Stimulated activated CD8-positive, alpha-beta memory T cell treated with anti-CD3 and anti-CD28 coated beads, Interleukin-4, amount 100 ng/mL, for 24 hours (primary cell): ENCODE results near the gene SCAF4.

Experiments
- DNase-seq: peaks from one replicate; pipeline ENCODE4 v3.0.0-alpha.2; 2020; ENCODE audit warnings: low read depth

The SCAF4 gene

DNA sequence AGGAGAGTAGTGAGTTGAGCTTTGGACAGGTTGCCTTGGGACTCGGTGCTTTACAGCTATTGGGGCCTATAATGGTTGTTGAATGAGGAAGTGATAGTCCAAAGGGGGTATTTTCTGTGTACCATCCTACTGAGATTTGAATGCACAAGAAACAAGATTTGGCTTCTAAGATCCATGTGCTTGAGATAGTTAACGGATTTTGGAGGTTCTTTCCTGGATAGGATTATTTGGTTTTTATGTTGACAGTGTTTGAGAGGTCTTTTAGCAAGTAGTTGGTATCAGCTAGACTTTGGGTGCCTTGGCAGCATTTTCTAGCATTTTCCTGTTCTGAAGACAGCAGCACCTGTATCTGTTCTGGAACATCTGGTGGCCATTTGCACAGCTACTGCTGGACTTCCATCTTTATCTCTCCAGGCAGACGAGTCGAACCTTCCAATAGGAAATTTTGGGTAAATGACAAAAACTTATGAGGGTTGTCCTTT lies 3.6 kb upstream of the SCAF4 start:
- no peak for DNase-seq

- DNase-seq = no peak
Measured at GRCh38 chr21:31733551-31734149, 1.7 kb upstream of the SCAF4 start.

DNA sequence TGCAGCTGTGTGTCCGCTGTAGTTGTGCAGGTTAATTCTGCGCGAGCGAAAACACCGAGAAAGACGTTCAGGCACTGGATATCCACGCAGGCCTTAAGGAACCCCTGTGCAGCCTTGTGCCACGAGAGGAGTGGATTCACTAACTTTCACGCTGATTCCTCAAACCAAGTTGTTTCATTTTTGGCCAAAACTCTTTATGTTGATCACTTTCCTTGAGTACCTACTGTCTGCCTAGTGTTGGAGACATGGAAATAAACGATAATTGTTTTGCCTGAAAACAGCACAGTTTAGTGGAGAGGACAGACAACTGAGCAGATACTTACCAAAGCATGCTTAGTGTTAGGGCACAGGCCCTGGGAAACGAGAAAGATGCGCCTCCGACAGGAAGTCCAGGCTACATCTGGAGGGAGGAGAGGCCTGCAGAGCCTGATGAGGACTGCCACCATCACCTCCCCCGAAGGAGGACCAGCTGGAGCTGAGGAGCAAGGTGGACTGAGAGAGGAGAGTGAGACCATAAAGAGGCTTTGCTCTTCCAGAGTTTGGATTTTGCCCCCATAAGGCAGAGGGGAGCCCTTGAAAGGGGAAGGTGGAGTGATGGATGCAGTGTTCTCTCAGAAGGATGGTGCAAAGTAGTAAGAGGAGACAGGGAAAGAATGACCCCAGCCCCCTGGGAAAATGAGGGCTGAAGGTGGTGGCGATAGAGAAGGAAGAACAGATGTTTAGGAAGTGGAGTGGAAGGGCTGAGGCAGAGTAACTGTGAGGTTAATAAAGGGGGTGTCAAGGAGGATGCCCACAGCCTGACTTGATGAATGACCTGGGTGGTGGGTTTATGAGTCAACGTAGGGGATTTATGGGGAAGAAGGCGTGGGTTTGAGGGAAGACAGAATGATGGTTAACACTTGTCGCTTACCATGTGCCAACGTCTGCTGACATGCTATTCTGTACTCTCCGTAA lies 956 bp upstream of the SCAF4 start:
- DNase-seq = no peak

DNA sequence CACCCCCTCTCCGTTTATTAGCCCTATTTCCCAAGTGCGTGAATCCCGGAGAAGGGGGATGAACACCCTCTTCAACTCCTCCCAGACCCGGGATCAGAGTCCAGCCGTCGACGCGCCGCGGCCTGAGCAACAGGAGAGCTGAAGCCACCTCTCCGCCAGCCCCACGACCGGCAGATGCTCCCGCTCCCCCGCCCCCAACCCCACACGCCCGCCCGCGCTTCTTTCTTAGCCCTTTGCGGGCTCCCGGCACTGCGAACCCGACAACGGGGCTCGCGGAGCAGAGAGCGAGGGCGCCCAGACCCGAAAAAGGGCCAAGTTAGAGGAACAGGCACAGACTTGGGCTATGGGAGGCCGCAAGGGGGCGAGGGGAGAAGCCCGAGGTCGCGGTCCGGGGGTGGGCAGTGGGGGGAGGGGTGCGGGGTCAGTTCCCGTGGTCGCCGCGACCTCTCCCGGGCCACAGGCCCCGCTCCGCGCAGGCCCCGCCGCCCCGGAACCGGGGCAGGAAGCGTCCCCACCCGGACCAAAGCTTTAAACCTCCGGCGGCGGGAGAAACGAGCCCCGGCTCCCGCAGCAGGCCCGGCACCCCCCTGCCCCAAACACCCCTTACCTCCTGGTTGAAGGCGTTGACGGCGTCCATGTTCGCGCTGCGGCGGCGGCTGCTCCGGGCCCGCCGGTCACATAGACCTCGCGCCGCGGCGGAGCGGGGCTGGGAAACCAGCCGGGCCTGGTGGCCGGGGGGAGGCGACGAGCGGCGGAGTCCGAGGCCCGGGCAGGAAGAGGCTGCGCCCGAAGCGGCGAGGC lies 662 bp downstream of the SCAF4 start:
- DNase-seq = peak; percentile 28

DNA sequence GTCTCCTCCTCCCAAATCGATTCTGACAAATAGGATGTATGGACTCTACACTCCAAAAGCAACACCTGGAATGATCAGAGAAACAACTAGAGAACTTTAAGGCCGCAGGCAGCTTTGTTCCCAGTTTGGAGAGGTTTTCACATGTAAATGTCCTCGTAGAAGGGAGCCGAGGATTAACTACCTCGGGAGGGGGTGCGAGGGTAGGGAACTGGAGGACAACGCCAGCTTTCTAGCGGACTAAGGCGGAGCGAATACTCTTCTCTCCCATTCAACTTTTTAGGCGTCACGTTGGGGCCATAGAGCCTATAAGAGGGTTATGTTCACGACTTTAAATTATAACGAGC lies 1.2 kb downstream of the SCAF4 start:
- no peak for DNase-seq

GRCh38 chr21:31729622-31730343 lies 2.1 kb downstream of the SCAF4 start:
- DNase-seq = no peak

DNA sequence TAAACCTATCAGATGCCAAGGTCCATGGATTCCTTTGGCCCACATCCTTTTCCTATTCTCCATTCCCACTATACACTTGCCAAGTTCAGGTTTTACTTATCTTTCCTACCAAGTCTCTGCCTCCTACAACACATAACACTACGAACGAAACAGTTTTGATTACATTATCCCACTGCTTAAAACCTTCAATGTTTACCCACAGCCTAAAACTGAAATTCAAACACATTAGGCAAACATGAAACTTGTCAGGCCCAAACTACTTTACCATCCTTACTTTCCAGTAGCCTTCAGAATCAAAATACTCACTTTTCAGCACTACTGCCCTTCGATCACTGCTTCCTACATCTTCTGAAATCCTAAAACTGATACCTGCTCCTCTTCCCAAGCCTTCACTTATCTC lies 3.0 kb downstream of the SCAF4 start:
- no peak for DNase-seq

DNA sequence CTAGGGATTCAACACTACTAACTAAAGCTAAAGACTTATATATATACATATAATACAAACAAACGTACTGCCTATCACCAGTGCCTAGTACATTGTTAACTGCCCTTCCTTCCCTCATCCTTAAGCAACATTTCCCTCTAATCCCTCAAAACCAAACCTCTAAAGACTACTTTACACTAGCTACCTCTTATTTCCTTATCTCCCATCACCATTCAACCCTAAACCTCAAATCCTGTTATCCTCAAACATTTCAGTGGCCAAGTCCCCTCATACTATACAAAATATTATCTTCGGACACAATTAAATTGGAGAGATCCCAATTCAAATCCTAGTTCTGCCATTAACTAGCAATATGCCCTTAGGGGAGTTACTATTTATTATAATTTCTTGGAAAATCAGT lies 3.7 kb downstream of the SCAF4 start:
- no peak for DNase-seq

- no peak for DNase-seq
Measured at GRCh38 chr21:31727181-31727580, 4.7 kb downstream of the SCAF4 start.

DNA sequence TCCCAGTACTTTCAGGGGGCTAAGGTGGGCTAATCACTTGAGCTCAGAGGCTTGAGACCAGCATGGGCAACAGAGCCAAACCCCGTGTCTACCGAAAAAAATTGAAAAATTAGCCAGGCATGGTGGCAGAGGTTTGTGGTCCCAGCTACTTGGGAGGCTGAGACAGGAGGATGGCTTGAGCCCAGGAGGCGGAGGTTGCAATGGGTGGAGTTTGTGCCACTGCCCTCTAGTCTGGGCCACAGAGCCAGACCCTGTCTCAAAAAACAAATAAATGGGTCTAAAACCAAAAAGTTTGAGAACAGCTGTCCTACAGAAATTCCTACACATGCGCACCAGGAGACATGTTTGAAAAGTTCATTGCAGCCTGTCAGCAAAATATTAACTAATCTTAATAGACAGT lies 5.5 kb downstream of the SCAF4 start:
- no peak for DNase-seq

DNA sequence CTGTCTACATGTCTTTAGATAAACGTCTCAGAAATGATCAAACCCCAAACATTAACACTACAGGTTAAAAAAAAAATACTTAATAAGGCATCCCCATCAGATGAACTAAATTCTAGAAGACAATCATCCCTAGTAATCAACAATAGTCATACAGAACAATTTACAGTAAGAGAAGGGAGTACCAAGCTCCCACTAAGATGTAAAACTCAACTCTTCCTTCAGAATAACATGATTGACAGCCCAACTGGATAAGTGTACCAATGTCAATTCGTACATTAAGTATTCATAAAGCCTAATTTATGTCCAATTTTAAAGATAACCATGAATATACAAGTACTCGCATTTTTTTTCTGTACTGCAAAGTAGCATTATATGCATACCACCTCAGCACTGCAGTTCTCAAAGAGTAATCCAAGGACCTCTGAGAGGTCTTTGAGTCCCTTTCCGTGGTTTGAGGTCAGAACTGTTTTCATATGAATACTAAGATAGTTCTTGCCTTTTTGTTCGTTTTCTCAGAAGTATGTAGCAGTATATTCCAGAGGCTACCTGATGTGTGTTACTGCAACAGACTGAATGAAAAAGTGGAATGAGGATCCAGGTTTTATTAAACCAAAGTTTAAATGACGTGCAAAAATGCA lies 6.6 kb downstream of the SCAF4 start:
- no peak for DNase-seq

- no peak for DNase-seq
Measured at GRCh38 chr21:31724552-31724951, 7.4 kb downstream of the SCAF4 start.

DNA sequence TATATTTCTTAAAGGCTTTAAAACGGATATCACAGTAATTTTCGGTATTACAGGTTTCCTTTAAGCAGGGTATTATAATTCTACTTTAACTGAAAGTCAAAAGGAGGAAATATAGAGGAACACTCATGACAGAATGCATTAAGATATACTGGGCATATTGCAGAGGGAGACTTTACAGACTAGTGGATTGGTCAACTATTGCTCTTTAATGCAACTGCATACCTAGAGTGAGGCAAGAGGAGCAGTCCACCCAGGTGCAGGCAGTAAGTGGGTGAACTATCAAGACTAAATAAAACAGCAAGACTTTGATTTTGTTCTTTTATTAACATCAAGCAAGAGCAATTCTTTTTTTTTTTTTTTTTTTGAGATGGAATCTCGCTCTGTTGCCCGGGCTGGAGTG lies 10.5 kb downstream of the SCAF4 start:
- DNase-seq = no peak

DNA sequence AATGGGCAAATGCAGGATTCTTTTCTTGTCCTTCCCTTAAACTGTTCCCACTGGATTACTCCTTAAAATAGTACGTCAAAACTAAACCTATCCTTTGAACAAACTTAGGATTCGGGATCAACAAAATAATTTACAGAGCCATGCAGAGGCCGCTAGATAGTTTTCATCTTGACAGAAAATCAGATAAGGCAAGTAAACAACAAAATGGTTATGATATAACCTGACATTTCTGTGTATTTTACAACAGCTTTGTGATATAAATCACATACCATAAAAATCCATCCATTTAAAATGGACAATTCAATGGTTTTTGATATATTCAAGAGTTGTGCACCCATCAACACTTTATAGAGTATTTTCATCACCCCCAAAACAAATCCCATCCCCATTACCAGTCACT lies 11.2 kb downstream of the SCAF4 start:
- no peak for DNase-seq

- DNase-seq = no peak
Measured at GRCh38 chr21:31720330-31720729, 11.6 kb downstream of the SCAF4 start.

- DNase-seq = no peak
Measured at GRCh38 chr21:31716106-31716505, 15.8 kb downstream of the SCAF4 start.

DNA sequence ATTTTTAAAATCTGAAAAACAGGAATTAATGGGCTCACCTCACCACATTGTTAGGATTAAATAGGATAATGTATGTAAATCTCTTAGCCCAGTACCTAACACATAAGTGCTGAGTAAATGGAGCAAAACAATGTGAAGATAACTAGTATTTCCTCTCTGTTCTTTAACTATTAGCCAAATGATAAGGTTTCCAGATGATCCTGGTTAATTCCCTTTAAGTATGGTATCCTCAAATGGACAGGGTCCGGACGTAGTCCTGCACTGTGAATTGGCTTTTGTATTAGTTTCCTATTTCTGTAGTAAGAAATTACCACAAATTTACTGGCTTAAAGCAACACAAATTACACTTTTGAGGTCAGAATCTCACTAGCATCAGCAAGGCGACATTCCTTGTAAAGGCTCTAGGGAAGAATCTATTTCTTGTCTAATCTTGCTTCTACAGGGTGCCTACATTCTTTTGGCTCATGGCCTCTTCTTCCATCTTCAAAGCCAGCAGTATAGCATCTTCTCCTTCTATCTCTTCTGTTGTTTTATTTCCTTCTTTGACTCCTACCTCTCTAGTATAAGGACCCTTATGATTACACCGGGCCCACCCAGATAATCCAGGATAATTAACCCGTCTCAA lies 17.1 kb downstream of the SCAF4 start:
- no peak for DNase-seq

- DNase-seq = no peak
Measured at GRCh38 chr21:31713973-31714740, 17.8 kb downstream of the SCAF4 start.

DNA sequence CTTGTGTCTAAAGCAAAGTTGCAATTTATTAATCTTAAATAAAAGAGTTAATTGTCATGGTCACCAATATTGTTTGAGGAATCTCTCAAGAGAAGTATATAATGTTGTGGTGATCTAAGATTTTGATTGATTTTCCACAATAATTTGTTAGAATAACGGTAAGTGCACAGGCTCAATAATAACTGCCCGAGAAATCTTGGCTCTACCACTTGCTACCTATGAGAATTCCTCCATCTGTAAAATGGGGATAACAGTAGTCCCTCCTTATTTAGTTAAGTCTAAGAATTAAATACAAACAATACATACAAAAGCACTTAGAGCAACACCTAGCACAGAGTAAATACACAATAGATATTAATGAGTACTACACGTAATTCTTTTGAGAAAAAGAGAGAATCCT lies 18.8 kb downstream of the SCAF4 start:
- DNase-seq = no peak

GRCh38 chr21:31711745-31712285 lies 20.1 kb downstream of the SCAF4 start:
- DNase-seq = no peak
